Measurements from ENCODE around the gene RPE.
A peak's percentile ranks its signal among the peaks of the same experiment; 100 is the strongest.

RPE gene
- total RNA-seq = 32.8 to 35.8 reads per million in 2 donors

GRCh38 chr2:210002158-210003157 is at the start of gene RPE:
Gene RPE, plus strand, starts transcription at chr2:210002638. Its CDS starts 24 bp downstream, at chr2:210002662.
- DNase-seq = peak; percentile 83

- DNase-seq = no peak
Measured at GRCh38 chr2:209956271-209956670, 46.2 kb upstream of the RPE start.

- no peak for DNase-seq
Measured at GRCh38 chr2:209958016-209958415, 44.4 kb upstream of the RPE start.

GRCh38 chr2:209960045-209960444 is 42.4 kb upstream of the RPE start:
- DNase-seq = no peak

GRCh38 chr2:209960676-209961630 is 41.5 kb upstream of the RPE start:
- DNase-seq = no peak

- no peak for DNase-seq
Measured at GRCh38 chr2:209965723-209966122, 36.7 kb upstream of the RPE start.

- no peak for DNase-seq
Measured at GRCh38 chr2:209969692-209970091, 32.7 kb upstream of the RPE start.

- no peak for DNase-seq
Measured at GRCh38 chr2:209970271-209970670, 32.2 kb upstream of the RPE start.

GRCh38 chr2:209970711-209971110 is 31.7 kb upstream of the RPE start:
- DNase-seq = no peak

- no peak for DNase-seq
Measured at GRCh38 chr2:209973328-209973727, 29.1 kb upstream of the RPE start.

GRCh38 chr2:209974576-209974975 is 27.9 kb upstream of the RPE start:
- DNase-seq = no peak

GRCh38 chr2:209976698-209977385 is 25.6 kb upstream of the RPE start:
- DNase-seq = no peak

GRCh38 chr2:209977386-209978239 is 24.8 kb upstream of the RPE start:
- DNase-seq = no peak

- no peak for DNase-seq
Measured at GRCh38 chr2:209984291-209984690, 18.1 kb upstream of the RPE start.

GRCh38 chr2:209985874-209986273 is 16.6 kb upstream of the RPE start:
- DNase-seq = no peak

GRCh38 chr2:209986415-209986814 is 16.0 kb upstream of the RPE start:
- DNase-seq = no peak

GRCh38 chr2:209988010-209988409 is 14.4 kb upstream of the RPE start:
- DNase-seq = no peak

- no peak for DNase-seq
Measured at GRCh38 chr2:209990838-209991237, 11.6 kb upstream of the RPE start.

GRCh38 chr2:209993968-209994367 is 8.5 kb upstream of the RPE start:
- DNase-seq = no peak

GRCh38 chr2:209998596-209998995 is 3.8 kb upstream of the RPE start:
- no peak for DNase-seq

- DNase-seq = no peak
Measured at GRCh38 chr2:210000464-210001324, 1.7 kb upstream of the RPE start.
